ENCODE measurements around the gene MCM7. TPM values are rescaled to one million over a fixed set of nuclear protein-coding genes. Genes with fewer than 3 reads are reported as not detected.

MCM7 gene
- polyA plus RNA-seq, 1 donor, result 76.6 TPM

- no peak for DNase-seq
Observed at GRCh38 chr7:100122067-100122466, 20.9 kb upstream of the MCM7 start.

GRCh38 chr7:100120733-100121036 is 19.5 kb upstream of the MCM7 start:
- no peak for DNase-seq

- peak; percentile 79 for DNase-seq
Observed at GRCh38 chr7:100119970-100120732, 19.0 kb upstream of the MCM7 start.

- DNase-seq, result peak; percentile 97
Observed at GRCh38 chr7:100119072-100119969, 18.1 kb upstream of the MCM7 start, which contains the start of the genes CNPY4 and TAF6. CNPY4 (plus strand) TSS chr7:100119634; CDS start chr7:100119745, 111 bp downstream. TAF6 (minus strand) TSS chr7:100119358; CDS start chr7:100114209, 5,149 bp downstream.

- DNase-seq, result no peak
Observed at GRCh38 chr7:100118388-100119071, 17.3 kb upstream of the MCM7 start.

GRCh38 chr7:100115026-100115425 is 13.8 kb upstream of the MCM7 start:
- DNase-seq, result no peak

GRCh38 chr7:100111914-100112313 is 10.7 kb upstream of the MCM7 start:
- no peak for DNase-seq

GRCh38 chr7:100111156-100111555 is 10.0 kb upstream of the MCM7 start:
- no peak for DNase-seq

GRCh38 chr7:100109521-100110163 is 8.4 kb upstream of the MCM7 start:
- no peak for DNase-seq

GRCh38 chr7:100107890-100108289 is 6.7 kb upstream of the MCM7 start:
- no peak for DNase-seq

GRCh38 chr7:100107125-100107737 is 6.0 kb upstream of the MCM7 start:
- DNase-seq, result no peak

- DNase-seq, result no peak
Observed at GRCh38 chr7:100106633-100107032, 5.4 kb upstream of the MCM7 start.

GRCh38 chr7:100105534-100105933 is 4.3 kb upstream of the MCM7 start:
- no peak for DNase-seq

- DNase-seq, result no peak
Observed at GRCh38 chr7:100102950-100103840, 2.0 kb upstream of the MCM7 start.

- peak; percentile 97 for DNase-seq
Observed at GRCh38 chr7:100100420-100101015, 679 bp downstream of the MCM7 start.

- DNase-seq, result no peak
Observed at GRCh38 chr7:100099452-100099851, 1.7 kb downstream of the MCM7 start.

- DNase-seq, result no peak
Observed at GRCh38 chr7:100098913-100099312, 2.3 kb downstream of the MCM7 start.

- no peak for DNase-seq
Observed at GRCh38 chr7:100095704-100096103, 5.5 kb downstream of the MCM7 start.

GRCh38 chr7:100095289-100095688 is 5.9 kb downstream of the MCM7 start:
- DNase-seq, result no peak

- no peak for DNase-seq
Observed at GRCh38 chr7:100093925-100094486, 7.2 kb downstream of the MCM7 start.

Data from hindlimb muscle (tissue), 1 donor.